HepG2 (cell line): ENCODE data around the gene SHISA7. TPM values are rescaled to one million over a fixed set of nuclear protein-coding genes. Genes with fewer than 3 reads are reported as not detected.

ENCODE experiments used
- ATAC-seq: fragments of 200-7000 bp; cut with Tn5 transposase; 3 replicates; pipeline ENCODE4 v1.9.1; 2020; ENCODE audit warnings: mild to moderate bottlenecking, moderate library complexity
- BruUV-seq: library from RNA; stranded (reverse); fragments of 400-500 nt; replicated peaks from 2 replicates; lab custom pipeline; 2021; lab: Mats Ljungman, UMichigan
- CTCF ChIA-PET: fragments of 300-600 bp; formaldehyde crosslinking; extraction: SDS; loops from one replicate; lab custom pipeline; 2021; ENCODE audit warnings: low total read pairs, inconsistent platforms, low intra/inter-chr PET ratio; lab: Yijun Ruan, JAX
- POLR2A ChIA-PET: fragments of 350-600 bp; sonication (Branson Sonifier 250); formaldehyde crosslinking; loops from one replicate; lab custom pipeline; 2020; ENCODE audit warnings: antibody characterized with exemption, inconsistent platforms; lab: Yijun Ruan, JAX
- DNase-seq: peaks from one replicate; pipeline ENCODE4 v3.0.0-alpha.2; 2015; ENCODE audit warnings: low spot score
- FAIRE-seq: peaks from 3 replicates; lab custom pipeline; 2011; peaks lifted over from hg19 to GRCh38; lab: Jason Lieb, UNC
- H2AFZ ChIP-seq: one replicate; pipeline ENCODE4 v1.6.1; 2011; ENCODE audit warnings: low read length, inconsistent platforms
- H3K27ac ChIP-seq: fragments of 300-600 bp; 3 replicates; pipeline ENCODE4 v1.8.0; 2011; ENCODE audit warnings: mixed run types, mild to moderate bottlenecking, mixed read lengths, low read length, inconsistent platforms; ENCODE audit not compliant: insufficient read depth; ENCODE audit errors: extremely low read length
- H3K27me3 ChIP-seq, 2 experiments: fragments of 200-600 bp in 1 of 2; 2 replicates in 1 of 2; 3 replicates in 1 of 2; pipeline versions ENCODE4 v1.6.0 to v1.8.0; 2011; ENCODE audit warnings: low read length in 2 of 2, mild to moderate bottlenecking in 2 of 2, moderate library complexity in 2 of 2, inconsistent platforms in 1 of 2; ENCODE audit not compliant: insufficient read depth in 2 of 2, control insufficient read depth in 1 of 2
- H3K36me3 ChIP-seq, 2 experiments: fragments of 200-600 bp in 1 of 2; replicated peaks in 1 of 2; 2 replicates in 1 of 2; 3 replicates in 1 of 2; pipeline versions ENCODE4 v1.5.1 to v1.8.0; 2011; ENCODE audit warnings: low read length in 2 of 2, inconsistent platforms in 1 of 2; ENCODE audit not compliant: insufficient read depth in 2 of 2, control insufficient read depth in 1 of 2
- H3K4me1 ChIP-seq: 2 replicates; pipeline ENCODE4 v1.5.1; 2012; ENCODE audit warnings: low read length, inconsistent platforms; ENCODE audit not compliant: insufficient read depth
- H3K4me2 ChIP-seq: 2 replicates; pipeline ENCODE4 v1.6.0; 2011; ENCODE audit warnings: low read depth, low read length, inconsistent platforms
- H3K4me3 ChIP-seq, 3 experiments: fragments of 200-600 bp in 1 of 3; sonication (generic), shearing (Covaris generic) in 1 of 3; replicated peaks in 1 of 3; 2 replicates each; pipeline ENCODE4 v1.5.1; 2011 to 2016; ENCODE audit warnings: low read length in 3 of 3, inconsistent platforms in 2 of 3, low read depth in 2 of 3, mild to moderate bottlenecking in 2 of 3, control low read depth in 1 of 3, mixed read lengths in 1 of 3; ENCODE audit not compliant: insufficient read depth in 1 of 3
- H3K79me2 ChIP-seq: one replicate; pipeline ENCODE4 v1.6.1; 2011; ENCODE audit warnings: low read length, inconsistent platforms; ENCODE audit not compliant: insufficient read depth
- H3K9ac ChIP-seq: 2 replicates; pipeline ENCODE4 v1.6.0; 2011; ENCODE audit warnings: mild to moderate bottlenecking, low read depth, low read length, inconsistent platforms; ENCODE audit not compliant: insufficient read depth
- H3K9me3 ChIP-seq: 2 replicates; pipeline ENCODE4 v1.5.1; 2012; ENCODE audit warnings: mild to moderate bottlenecking, low read length
- H4K20me1 ChIP-seq: 2 replicates; pipeline ENCODE4 v1.6.0; 2011; ENCODE audit warnings: inconsistent platforms, mild to moderate bottlenecking, low read length, moderate library complexity; ENCODE audit not compliant: insufficient read depth
- KLF15 ChIP-seq: sonication (generic); formaldehyde crosslinking; IDR thresholded peaks from 2 replicates; pipeline ENCODE4 v1.8.1; 2023; ENCODE audit warnings: borderline replicate concordance, mild to moderate bottlenecking, inconsistent platforms, missing genetic modification reagents, mixed read lengths
- NBN ChIP-seq: fragments of 450-650 bp; conservative IDR thresholded peaks from 2 replicates; pipeline ENCODE4 v1.6.1; 2017
- PRMT3 ChIP-seq: sonication (generic); formaldehyde crosslinking; IDR thresholded peaks from 2 replicates; pipeline ENCODE4 v1.8.1; 2022; ENCODE audit warnings: low read depth, mild to moderate bottlenecking, moderate library complexity, missing genetic modification reagents, borderline replicate concordance
- REXO4 ChIP-seq: sonication (generic); formaldehyde crosslinking; IDR thresholded peaks from 2 replicates; pipeline ENCODE4 v1.8.0; 2022; ENCODE audit warnings: missing genetic modification reagents, mild to moderate bottlenecking, borderline replicate concordance
- U2AF2 ChIP-seq: fragments of 200-400 bp; formaldehyde crosslinking; IDR thresholded peaks from 2 replicates; pipeline ENCODE4 v1.6.1; 2017; ENCODE audit warnings: low read depth, mild to moderate bottlenecking, low read length
- ZNF30 ChIP-seq: sonication (generic); formaldehyde crosslinking; IDR thresholded peaks from 2 replicates; pipeline ENCODE4 v1.5.0; 2020; ENCODE audit warnings: mild to moderate bottlenecking, missing genetic modification reagents
- ZNF766 ChIP-seq: sonication (generic); formaldehyde crosslinking; IDR thresholded peaks from 2 replicates; pipeline ENCODE4 v1.5.0; 2020; ENCODE audit warnings: missing genetic modification reagents, borderline replicate concordance
- ZSCAN12 ChIP-seq: sonication (generic); formaldehyde crosslinking; IDR thresholded peaks from 2 replicates; pipeline ENCODE4 v1.9.0; 2021; ENCODE audit warnings: mild to moderate bottlenecking, missing genetic modification reagents
- ZSCAN29 ChIP-seq: sonication (generic); formaldehyde crosslinking; conservative IDR thresholded peaks from 2 replicates; pipeline ENCODE4 v1.4.0; 2020; ENCODE audit warnings: mild to moderate bottlenecking, missing genetic modification reagents
- WGBS: methylation state at CpG from one replicate; pipeline ENCODE4 v1.1.6; 2017; ENCODE audit warnings: low lambda C conversion rate; 5-methylcytosine and 5-hydroxymethylcytosine counted together
- in situ Hi-C: cut with HindIII; loops from 2 replicates; pipeline ENCODE4 v1.10.0; 2017; ENCODE audit warnings: low pct_unique_long_range_greater_than_20kb; ENCODE audit not compliant: extremely low pct_ligation_motif_present
- intact Hi-C: fragments of 100-400 bp; cut with micrococcal nuclease; formaldehyde crosslinking; loops from one replicate; pipeline ENCODE4 v1.10.0; 2022; ENCODE audit not compliant: unreplicated experiment
- polyA plus RNA-seq, 8 experiments: library from polyadenylated mRNA; depleted of rRNA in 3 of 8; stranded (reverse) in 7 of 8; unstranded in 1 of 8; fragments of >200 nt; fragmentation: Illumina TruSeq in 4 of 8; extraction: Trizol in 4 of 8; gene quantifications; 2 replicates each; pipeline versions ENCODE4 v1.2.1 to v1.2.3, GENCODE V29; 2011 to 2016; ENCODE audit warnings: low read depth in 4 of 8, missing spikeins in 1 of 8, mixed read lengths in 1 of 8; ENCODE audit not compliant: insufficient read depth in 1 of 8
- total RNA-seq, 5 experiments: library from RNA; depleted of rRNA; stranded (reverse); fragments of >200 nt; fragmentation: Illumina TruSeq; extraction: Trizol; gene quantifications; 2 replicates each; pipeline ENCODE4 v1.2.3, GENCODE V29; 2016; ENCODE audit warnings: low read depth in 1 of 5
- TF ChIP-seq, protein P1 (sequence below): sonication (generic); formaldehyde crosslinking; IDR thresholded peaks from 2 replicates; pipeline ENCODE4 v1.9.0; 2022; ENCODE audit warnings: missing genetic modification reagents, mild to moderate bottlenecking, borderline replicate concordance
- TF ChIP-seq, protein P2 (sequence below): sonication (generic); formaldehyde crosslinking; IDR thresholded peaks from 2 replicates; pipeline ENCODE4 v1.4.0; 2020; ENCODE audit warnings: missing genetic modification reagents

The SHISA7 gene
- total and polyA plus RNA-seq, 2 of the 13 experiments (the other 11 are each of a cell fraction or from before 2014, with no cell fraction given), result not detected

DNA sequence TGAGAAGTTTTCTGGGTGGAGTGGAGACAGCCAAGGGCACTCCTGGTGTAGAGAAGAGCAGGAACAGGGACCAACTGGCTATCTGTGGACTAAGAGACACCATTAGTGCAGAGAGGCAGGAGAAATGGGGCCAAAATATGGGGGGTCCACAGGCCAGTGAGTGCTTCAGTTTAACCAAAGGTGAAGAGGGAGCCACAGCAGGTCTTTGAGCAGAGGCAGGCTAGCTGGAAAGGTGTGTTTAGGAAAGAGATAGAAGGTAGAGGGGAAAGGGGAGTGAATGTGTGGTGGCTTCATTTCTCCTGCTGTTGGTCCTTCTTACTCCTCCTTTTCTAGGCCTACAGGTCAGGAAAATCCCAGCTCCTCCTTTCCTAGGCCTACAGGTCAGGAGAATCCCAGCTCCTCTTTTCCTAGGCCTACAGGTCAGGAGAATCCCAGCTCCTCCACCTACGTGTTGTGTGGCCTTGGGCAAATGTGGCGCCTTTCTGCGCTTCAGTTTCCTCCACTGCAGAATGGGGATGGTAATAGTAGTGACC lies 60.5 kb downstream of the SHISA7 start:
- no TSS peak for BruUV-seq
- DNase-seq (no peak), FAIRE-seq (no peak), ATAC-seq (no peak)
- Histone ChIP-seq H2AFZ (no peak overlapping the region), H3K36me3 (peaks cover 0 to 10% of the 10 kb centered on the region in 2 experiments; a peak in 4 of 5 replicates), H3K4me1 (peaks cover 33% of the 10 kb centered on the region), H3K9me3 (no peaks in the 10 kb centered on the region), H3K79me2 (peaks cover 22% of the 10 kb centered on the region), H3K27ac (no peak overlapping the region), H3K4me3 (no peak overlapping the region), H4K20me1 (peaks cover 18% of the 10 kb centered on the region), H3K9ac (no peak overlapping the region), H3K4me2 (no peak overlapping the region), H3K27me3 (peaks cover 0 to 5% of the 10 kb centered on the region in 2 experiments; a peak in 1 of 5 replicates)
- in situ Hi-C loops, result no loop called here
- ChIA-PET CTCF (no interaction called here), POLR2A (interaction anchor here (1.3 kb wide), 1 partner anchor 49 kb away, joined by 4 read pairs; no protein-coding TSS in a partner anchor)
- 83% methylated on average over 3 of the region's 3 CpGs for WGBS
- intact Hi-C loops, result no loop called here
- TF ChIP-seq ZSCAN29 (no peak), PRMT3 (CRISPR knock-in tag) (no peak)

DNA sequence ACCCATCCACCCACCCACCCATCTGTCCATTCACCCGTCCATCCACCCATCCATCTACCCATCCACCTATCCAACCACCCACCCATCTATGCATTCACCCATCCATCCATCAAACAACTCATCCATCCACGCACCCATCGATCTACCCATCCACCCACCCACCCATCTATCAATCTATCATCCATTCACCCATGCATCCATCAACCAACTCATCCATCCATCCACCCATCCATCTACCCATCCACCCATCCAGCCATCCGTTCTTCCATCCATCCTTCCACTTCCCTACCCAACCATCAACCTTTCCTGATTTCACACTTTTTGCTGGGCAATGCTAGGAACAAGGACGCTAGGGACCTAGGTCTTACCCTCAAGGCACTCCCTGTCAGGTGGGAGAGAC lies 61.1 kb downstream of the SHISA7 start:
- Histone ChIP-seq H3K9me3 (no peaks in the 10 kb centered on the region), H3K4me3 (no peak overlapping the region), H3K36me3 (peaks cover 0 to 4% of the 10 kb centered on the region in 2 experiments; a peak in 1 of 5 replicates), H3K9ac (no peak overlapping the region), H3K4me2 (no peak overlapping the region), H3K4me1 (peaks cover 33% of the 10 kb centered on the region), H2AFZ (no peak overlapping the region), H3K27me3 (peaks cover 0 to 7% of the 10 kb centered on the region in 2 experiments; a peak in 1 of 5 replicates), H3K79me2 (peaks cover 16% of the 10 kb centered on the region), H3K27ac (no peak overlapping the region), H4K20me1 (peaks cover 12% of the 10 kb centered on the region)
- FAIRE-seq (no peak), DNase-seq (no peak), ATAC-seq (no peak)
- ChIA-PET CTCF (no interaction called here), POLR2A (no interaction called here)
- TF ChIP-seq ZSCAN12, result no peak
- TF ChIP-seq ZNF766, result no peak
- TF ChIP-seq, protein P1, sequence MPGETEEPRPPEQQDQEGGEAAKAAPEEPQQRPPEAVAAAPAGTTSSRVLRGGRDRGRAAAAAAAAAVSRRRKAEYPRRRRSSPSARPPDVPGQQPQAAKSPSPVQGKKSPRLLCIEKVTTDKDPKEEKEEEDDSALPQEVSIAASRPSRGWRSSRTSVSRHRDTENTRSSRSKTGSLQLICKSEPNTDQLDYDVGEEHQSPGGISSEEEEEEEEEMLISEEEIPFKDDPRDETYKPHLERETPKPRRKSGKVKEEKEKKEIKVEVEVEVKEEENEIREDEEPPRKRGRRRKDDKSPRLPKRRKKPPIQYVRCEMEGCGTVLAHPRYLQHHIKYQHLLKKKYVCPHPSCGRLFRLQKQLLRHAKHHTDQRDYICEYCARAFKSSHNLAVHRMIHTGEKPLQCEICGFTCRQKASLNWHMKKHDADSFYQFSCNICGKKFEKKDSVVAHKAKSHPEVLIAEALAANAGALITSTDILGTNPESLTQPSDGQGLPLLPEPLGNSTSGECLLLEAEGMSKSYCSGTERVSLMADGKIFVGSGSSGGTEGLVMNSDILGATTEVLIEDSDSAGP (CRISPR knock-in tag), result no peak
- TF ChIP-seq U2AF2, result no peak
- TF ChIP-seq, protein P2, sequence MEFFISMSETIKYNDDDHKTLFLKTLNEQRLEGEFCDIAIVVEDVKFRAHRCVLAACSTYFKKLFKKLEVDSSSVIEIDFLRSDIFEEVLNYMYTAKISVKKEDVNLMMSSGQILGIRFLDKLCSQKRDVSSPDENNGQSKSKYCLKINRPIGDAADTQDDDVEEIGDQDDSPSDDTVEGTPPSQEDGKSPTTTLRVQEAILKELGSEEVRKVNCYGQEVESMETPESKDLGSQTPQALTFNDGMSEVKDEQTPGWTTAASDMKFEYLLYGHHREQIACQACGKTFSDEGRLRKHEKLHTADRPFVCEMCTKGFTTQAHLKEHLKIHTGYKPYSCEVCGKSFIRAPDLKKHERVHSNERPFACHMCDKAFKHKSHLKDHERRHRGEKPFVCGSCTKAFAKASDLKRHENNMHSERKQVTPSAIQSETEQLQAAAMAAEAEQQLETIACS (CRISPR knock-in tag), result no peak
- TF ChIP-seq NBN, result no peak
- no peak for TF ChIP-seq ZNF30 (CRISPR knock-in tag)
- TF ChIP-seq REXO4, result no peak
- no peak for TF ChIP-seq KLF15 (CRISPR knock-in tag)
- intact Hi-C loops (no loop called here), in situ Hi-C loops (no loop called here)
- WGBS, result 88% methylated on average over 5 of the region's 5 CpGs
- no TSS peak for BruUV-seq
